ENCODE measurements around the gene NRG3.

NRG3 gene

GRCh38 chr10:82378146-82378545 is 503.2 kb downstream of the NRG3 start:
- Histone ChIP-seq H3K4me1 (ENCODE audit: insufficient read depth, low read length, severe bottlenecking) (peaks cover 34% of the 10 kb centered on the region), H3K4me2 (ENCODE audit: low read length) (peak overlapping the region; percentile 29; the same call in 1 of the 2 replicates), H3K9ac (ENCODE audit: low read length) (peak overlapping the region; percentile 3; the same call in 1 of the 2 replicates), H3K79me2 (ENCODE audit: insufficient read depth, low read length) (no peaks in the 10 kb centered on the region), H3K9me3 (ENCODE audit: low read length) (peaks cover 4% of the 10 kb centered on the region; the same call in 1 of the 2 replicates), H4K20me1 (ENCODE audit: insufficient read depth, low read length) (no peaks in the 10 kb centered on the region), H3K27ac (ENCODE audit: low read depth, low read length, poor library complexity, severe bottlenecking) (peak overlapping the region; percentile 58), H3K4me3 (ENCODE audit: low read depth, low read length, poor library complexity, severe bottlenecking) (no peak overlapping the region), H3K27me3 (ENCODE audit: insufficient read depth, low read length) (no peaks in the 10 kb centered on the region), H3K36me3 (ENCODE audit: insufficient read depth, low read length) (no peaks in the 10 kb centered on the region), H2AFZ (ENCODE audit: low read length) (peak overlapping the region; percentile 4; the same call in 1 of the 2 replicates), H3F3A (ENCODE audit: insufficient read depth, low read length) (no peaks in the 10 kb centered on the region), H3K9me2 (ENCODE audit: low read depth, low read length) (no peaks in the 10 kb centered on the region)
- no peak for TF ChIP-seq EZH2 (IDR thresholded peaks at IDR 0.05; ENCODE audit: borderline replicate concordance, low read length)
- TF ChIP-seq, protein P1, sequence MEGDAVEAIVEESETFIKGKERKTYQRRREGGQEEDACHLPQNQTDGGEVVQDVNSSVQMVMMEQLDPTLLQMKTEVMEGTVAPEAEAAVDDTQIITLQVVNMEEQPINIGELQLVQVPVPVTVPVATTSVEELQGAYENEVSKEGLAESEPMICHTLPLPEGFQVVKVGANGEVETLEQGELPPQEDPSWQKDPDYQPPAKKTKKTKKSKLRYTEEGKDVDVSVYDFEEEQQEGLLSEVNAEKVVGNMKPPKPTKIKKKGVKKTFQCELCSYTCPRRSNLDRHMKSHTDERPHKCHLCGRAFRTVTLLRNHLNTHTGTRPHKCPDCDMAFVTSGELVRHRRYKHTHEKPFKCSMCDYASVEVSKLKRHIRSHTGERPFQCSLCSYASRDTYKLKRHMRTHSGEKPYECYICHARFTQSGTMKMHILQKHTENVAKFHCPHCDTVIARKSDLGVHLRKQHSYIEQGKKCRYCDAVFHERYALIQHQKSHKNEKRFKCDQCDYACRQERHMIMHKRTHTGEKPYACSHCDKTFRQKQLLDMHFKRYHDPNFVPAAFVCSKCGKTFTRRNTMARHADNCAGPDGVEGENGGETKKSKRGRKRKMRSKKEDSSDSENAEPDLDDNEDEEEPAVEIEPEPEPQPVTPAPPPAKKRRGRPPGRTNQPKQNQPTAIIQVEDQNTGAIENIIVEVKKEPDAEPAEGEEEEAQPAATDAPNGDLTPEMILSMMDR (IDR thresholded peaks at IDR 0.05; ENCODE audit: low read length) = no peak

DNA sequence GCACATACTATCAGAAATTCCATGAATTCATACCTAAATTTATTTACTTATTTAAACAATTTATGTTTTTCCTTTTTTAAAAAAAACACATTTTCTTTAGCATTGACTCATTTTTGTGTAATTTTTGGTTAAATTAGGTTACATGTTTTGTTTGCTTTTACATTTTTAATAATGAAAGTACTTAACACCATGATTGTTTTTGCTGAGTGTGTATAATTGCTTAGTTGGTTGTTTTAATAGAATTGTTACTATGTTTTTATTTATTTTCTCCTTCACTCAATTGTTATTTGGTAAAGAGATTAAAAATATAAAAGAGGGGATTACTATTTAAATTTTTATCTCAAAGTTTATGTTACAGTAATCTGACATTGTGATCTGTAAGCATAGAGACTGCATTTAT is 508.4 kb downstream of the NRG3 start:
- Histone ChIP-seq H3F3A (ENCODE audit: insufficient read depth, low read length) (no peaks in the 10 kb centered on the region), H3K36me3 (ENCODE audit: insufficient read depth, low read length) (no peaks in the 10 kb centered on the region), H3K79me2 (ENCODE audit: insufficient read depth, low read length) (no peaks in the 10 kb centered on the region), H2AFZ (ENCODE audit: low read length) (no peak overlapping the region), H3K9ac (ENCODE audit: low read length) (no peak overlapping the region), H3K4me3 (ENCODE audit: low read depth, low read length, poor library complexity, severe bottlenecking) (no peak overlapping the region), H3K27me3 (ENCODE audit: insufficient read depth, low read length) (no peaks in the 10 kb centered on the region), H3K27ac (ENCODE audit: low read depth, low read length, poor library complexity, severe bottlenecking) (no peak overlapping the region), H3K9me3 (ENCODE audit: low read length) (no peaks in the 10 kb centered on the region), H3K4me2 (ENCODE audit: low read length) (no peak overlapping the region), H3K9me2 (ENCODE audit: low read depth, low read length) (no peaks in the 10 kb centered on the region), H3K4me1 (ENCODE audit: insufficient read depth, low read length, severe bottlenecking) (peaks cover 35% of the 10 kb centered on the region), H4K20me1 (ENCODE audit: insufficient read depth, low read length) (no peaks in the 10 kb centered on the region)
- no peak for TF ChIP-seq EZH2 (IDR thresholded peaks at IDR 0.05; ENCODE audit: borderline replicate concordance, low read length)
- TF ChIP-seq, protein P1 (IDR thresholded peaks at IDR 0.05; ENCODE audit: low read length) = no peak

DNA sequence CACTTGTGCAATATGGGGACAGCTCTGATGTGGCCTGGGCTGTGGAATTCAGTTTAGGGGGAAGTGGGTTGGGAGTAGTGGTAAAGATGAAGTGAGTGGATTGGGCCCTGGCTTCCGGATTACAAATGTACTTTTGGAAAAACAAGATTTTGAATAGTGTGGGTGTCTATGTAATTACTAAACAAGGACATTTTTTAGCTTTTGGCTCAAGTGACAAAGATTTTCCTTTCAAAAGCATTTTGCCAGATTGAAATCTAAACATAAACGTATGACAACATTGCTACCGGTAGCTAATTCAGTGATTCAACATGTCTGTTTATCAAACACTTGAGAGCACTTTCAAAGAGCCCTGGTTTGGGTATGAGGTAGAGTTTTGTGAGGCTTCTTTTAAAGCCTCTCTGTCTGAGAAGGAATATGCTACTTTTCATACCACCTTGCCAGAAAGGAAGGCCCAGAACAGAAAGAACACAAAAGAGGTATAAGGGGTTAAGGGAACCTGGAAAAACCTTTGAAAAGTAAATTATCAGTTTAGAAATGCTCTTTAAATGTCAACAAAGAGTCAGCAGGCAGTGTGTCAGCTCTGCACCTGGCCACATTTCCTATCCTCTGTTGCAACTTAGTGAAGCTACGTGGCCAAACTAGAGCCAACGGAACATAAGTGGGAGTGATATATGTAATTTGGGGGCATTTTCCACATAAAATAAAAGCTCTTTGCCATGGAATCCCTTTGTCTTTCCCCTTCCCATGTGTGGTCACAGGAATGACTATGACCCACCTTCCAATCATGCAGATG is 516.1 kb downstream of the NRG3 start:
- peaks cover 88% of the 10 kb centered on the region for H3K4me1 ChIP-seq (ENCODE audit: insufficient read depth, low read length, severe bottlenecking)
- no peaks in the 10 kb centered on the region for H3K79me2 ChIP-seq (ENCODE audit: insufficient read depth, low read length)
- no peaks in the 10 kb centered on the region for H3K9me3 ChIP-seq (ENCODE audit: low read length)
- peak overlapping the region; percentile 17 for H3K4me3 ChIP-seq (ENCODE audit: low read depth, low read length, poor library complexity, severe bottlenecking)
- no peaks in the 10 kb centered on the region for H4K20me1 ChIP-seq (ENCODE audit: insufficient read depth, low read length)
- no peak for TF ChIP-seq EZH2 (IDR thresholded peaks at IDR 0.05; ENCODE audit: borderline replicate concordance, low read length)
- TF ChIP-seq, protein P1 (IDR thresholded peaks at IDR 0.05; ENCODE audit: low read length) = no peak
- H3K9ac ChIP-seq (ENCODE audit: low read length) = peak overlapping the region; percentile 66
- H3K9me2 ChIP-seq (ENCODE audit: low read depth, low read length) = no peaks in the 10 kb centered on the region
- no peaks in the 10 kb centered on the region for H3K27me3 ChIP-seq (ENCODE audit: insufficient read depth, low read length)
- H3K36me3 ChIP-seq (ENCODE audit: insufficient read depth, low read length) = no peaks in the 10 kb centered on the region
- H3K27ac ChIP-seq (ENCODE audit: low read depth, low read length, poor library complexity, severe bottlenecking) = peak overlapping the region; percentile 98
- no peak overlapping the region for H2AFZ ChIP-seq (ENCODE audit: low read length)
- peak overlapping the region; percentile 63 for H3K4me2 ChIP-seq (ENCODE audit: low read length)
- H3F3A ChIP-seq (ENCODE audit: insufficient read depth, low read length) = no peaks in the 10 kb centered on the region
